HG03139 (cell line): Measurements from ENCODE around the gene ATXN7.
A peak's percentile ranks its signal among the peaks of the same experiment; 100 is the strongest.

Source experiments
- ATAC-seq: cut with Tn5 transposase; IDR thresholded peaks from one replicate; pipeline ENCODE4 v1.9.1; 2021; ENCODE audit not compliant: unreplicated experiment

ATXN7 gene, protein sequence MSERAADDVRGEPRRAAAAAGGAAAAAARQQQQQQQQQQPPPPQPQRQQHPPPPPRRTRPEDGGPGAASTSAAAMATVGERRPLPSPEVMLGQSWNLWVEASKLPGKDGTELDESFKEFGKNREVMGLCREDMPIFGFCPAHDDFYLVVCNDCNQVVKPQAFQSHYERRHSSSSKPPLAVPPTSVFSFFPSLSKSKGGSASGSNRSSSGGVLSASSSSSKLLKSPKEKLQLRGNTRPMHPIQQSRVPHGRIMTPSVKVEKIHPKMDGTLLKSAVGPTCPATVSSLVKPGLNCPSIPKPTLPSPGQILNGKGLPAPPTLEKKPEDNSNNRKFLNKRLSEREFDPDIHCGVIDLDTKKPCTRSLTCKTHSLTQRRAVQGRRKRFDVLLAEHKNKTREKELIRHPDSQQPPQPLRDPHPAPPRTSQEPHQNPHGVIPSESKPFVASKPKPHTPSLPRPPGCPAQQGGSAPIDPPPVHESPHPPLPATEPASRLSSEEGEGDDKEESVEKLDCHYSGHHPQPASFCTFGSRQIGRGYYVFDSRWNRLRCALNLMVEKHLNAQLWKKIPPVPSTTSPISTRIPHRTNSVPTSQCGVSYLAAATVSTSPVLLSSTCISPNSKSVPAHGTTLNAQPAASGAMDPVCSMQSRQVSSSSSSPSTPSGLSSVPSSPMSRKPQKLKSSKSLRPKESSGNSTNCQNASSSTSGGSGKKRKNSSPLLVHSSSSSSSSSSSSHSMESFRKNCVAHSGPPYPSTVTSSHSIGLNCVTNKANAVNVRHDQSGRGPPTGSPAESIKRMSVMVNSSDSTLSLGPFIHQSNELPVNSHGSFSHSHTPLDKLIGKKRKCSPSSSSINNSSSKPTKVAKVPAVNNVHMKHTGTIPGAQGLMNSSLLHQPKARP

DNA sequence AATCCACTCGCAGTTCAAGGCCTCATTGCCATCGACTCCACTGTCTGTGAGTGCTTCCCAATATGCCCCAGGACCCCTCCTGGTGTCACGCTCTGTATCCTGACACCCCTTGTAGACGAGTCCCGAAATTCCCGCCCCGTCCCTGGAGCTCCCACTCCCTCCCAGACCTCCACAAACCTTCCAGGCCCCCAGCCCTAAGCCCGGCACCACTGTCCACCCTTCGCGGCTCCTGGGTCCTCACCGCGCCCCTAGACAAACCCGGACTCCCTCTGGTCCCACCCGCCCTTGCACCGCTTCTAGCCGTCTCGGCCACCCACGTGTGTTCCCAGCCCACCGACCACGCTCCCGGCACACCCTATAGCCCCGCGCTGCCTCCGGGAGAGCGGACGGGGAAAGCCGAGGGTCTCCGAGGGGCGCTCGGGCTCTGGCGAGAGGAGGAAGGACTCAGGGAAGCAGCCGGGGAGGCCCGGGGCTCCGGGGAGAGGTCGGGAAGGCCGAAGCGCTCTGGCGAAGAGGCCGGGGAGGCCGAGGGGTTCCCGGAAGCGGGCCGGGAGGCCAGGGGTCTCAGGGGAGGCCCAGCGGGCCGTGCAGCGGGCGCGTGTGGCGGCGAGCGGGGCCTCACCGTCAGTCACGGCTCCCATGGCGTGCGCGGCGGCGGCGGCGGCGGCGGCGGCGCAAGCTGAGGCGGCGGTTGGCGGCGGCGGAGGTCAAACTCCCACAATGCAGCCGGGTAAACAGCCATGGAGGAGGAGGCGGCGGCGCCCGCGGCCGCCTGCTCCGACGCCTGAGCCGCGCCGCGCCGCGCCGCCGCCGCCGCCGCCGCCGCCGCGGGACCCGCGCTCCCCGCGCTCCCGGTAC lies at the start of gene ATXN7, which contains the start of gene THOC7:
Gene ATXN7, plus strand, starts transcription at position 718 of the 858 bp plus-strand sequence. CDS start 48,732 bp downstream, outside the sequence.
Gene THOC7, minus strand, starts transcription at position 656 of the 858 bp plus-strand sequence. Its CDS starts 15 bp downstream, at position 641.
- peak; percentile 71 for ATAC-seq

DNA sequence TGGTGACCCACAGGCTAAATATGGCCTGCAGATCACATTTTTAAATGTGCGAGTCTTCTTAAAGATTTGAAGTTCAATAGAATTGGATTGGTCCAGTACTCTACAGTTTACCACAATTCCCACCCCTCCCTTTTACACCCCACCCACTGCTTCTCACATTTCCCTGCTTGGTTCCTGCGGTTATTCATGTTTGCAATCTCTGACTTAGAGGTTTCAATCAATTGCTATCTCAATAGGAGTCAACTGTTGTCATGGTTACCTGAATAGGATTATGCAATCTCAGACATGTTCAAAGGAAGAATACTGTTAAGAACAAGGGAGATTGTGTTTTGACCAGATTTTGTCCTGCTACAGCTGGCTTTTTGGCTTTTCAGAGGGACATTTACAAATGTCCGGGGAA lies 49.4 kb upstream of the ATXN7 start:
- ATAC-seq: no peak

DNA sequence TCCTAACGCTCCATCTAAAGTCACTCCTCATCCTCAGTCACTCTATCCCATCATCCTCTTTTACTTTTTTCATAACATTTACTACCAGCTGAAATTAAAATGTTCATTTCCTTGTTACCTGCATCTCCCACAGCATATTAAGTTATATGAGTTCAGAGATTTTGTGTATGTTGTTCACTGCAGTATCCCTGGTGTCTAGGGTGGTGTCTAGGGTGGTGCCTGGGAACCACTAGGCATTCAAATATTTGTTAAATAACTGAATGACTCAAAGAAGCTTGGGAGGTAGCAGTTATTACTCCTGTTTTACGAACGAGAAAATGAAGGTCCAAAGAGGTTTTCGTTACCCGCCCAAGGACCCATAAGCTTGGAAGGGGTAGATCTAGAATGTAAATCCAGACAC lies 46.4 kb upstream of the ATXN7 start:
- no peak for ATAC-seq

DNA sequence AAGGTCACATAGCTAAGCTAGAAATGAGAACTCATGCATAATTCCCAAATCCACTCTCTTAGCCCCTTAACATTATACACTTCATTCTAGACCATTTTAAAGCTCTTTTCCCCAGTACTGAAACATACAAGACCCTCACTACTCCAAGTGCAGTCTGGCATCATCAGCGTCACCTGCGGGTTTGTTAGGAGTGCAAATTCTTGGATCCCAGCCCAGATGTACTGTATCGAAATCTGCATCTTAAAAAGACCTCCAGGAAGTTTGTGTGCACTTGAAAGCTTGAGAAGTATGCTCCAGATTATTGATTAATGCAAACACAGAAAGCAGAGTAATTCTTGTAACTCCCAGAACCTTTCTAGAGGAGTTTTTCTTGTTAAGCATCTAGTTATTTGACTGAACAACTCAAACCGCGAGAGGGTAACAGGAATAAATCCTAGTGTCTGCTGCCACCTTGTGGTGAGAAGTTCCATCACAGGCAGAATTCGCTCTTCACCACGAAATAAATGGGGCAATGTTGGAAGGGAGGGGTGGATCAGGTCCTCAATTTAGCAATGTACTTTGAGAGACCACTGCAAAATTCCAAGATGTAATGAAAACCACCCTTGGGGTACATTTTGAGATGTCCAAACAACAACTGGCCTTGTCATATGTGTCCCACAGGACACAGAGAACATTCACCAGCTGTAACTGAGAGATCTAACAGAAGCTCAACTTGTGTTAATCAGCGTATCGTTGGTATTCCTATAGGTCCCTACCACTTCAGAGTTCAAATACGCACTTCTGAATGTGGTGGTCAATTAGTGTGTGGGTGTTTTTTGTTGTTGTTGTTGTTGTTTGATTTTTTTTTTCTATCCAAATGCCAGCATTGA lies 45.2 kb upstream of the ATXN7 start:
- peak; percentile 49 for ATAC-seq

DNA sequence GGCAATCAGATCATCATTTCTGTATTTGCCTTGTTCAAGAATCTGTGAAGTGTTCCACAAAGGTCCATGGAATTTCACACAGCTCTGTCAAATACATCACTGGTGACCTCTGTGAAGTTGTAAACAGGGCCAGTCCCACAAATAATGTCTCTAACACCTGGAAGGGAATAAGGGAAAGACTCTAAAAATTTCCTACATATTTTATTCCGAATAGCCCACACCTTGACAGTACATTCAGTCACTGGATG lies 44.6 kb upstream of the ATXN7 start, which contains the start of gene C3orf49:
Gene C3orf49, plus strand, starts transcription at position 149 of the 248 bp plus-strand sequence. CDS start 173 bp downstream, outside the sequence.
- ATAC-seq: no peak

DNA sequence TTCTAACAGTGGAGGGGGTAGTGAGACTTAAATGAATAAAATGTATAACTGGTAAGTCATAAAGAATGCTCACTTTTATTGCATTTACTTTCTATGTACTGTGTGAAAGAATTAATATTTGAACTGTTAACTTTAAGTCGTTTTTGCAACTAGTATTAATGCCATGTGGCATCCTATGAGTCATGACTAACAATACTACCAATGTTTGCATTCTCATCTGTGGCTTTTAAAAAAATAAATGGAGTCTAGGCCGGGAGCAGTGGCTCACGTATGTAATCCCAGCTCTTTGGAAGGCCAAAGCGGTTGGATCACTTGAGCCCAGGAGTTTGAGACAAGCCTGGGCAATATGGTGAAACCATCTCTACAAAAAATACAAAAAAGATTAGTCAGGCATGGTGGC lies 39.4 kb upstream of the ATXN7 start:
- no peak for ATAC-seq

DNA sequence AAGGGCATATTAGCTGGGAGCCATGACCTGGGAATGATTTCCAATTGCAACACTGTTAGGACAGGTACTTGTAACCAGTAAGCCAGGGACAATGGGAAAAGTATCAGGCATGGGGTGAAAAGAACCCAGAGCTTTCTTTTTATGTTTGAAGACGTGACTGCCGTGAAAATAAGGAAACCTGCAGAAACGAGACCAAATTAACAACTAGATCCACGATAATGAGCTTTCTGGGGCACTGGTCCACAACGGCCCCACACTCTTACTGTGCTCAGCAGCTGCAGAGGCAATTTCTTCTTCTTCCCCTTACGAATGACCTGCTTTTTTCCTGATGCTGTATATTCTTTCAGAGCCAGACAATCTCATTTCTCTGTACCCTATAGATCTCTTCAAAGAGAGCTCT lies 33.1 kb upstream of the ATXN7 start:
- ATAC-seq: no peak

DNA sequence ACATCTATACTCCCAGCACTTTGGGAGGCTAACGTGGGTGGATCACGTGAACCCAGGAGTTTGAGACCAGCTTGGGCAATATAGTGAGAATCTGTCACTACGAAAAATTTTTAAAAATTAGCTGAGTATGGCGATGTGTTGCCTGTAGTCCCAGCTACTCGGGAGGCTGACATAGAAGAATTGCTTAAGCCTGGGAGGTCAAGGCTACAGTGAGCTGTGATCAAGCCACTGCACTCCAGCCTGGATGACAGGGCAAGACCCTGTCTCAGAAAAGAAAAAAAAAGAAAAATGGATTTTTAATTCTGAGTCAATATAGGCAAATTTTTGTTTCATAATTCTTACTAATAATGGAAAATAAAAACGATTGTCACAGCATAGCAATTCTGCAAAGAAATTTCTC lies 31.3 kb upstream of the ATXN7 start:
- no peak for ATAC-seq

DNA sequence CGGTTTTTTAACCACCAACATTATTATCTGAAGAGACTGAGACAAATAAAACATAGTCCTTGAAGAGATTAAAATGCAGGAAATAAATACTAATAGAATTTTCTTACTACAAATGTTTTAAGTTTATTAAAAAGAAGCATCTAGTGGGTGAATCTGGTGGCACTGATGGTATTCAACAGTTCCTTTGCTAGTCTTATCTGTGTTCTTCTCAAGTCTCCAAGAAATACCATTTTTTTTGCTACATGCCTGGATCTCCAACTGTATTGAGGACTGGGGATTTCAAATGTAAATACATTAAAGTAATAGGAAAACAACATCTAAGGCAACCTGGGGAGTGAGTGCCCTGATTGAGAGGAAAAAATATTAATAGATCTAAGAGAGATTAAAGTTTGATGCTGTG lies 22.0 kb upstream of the ATXN7 start:
- no peak for ATAC-seq

DNA sequence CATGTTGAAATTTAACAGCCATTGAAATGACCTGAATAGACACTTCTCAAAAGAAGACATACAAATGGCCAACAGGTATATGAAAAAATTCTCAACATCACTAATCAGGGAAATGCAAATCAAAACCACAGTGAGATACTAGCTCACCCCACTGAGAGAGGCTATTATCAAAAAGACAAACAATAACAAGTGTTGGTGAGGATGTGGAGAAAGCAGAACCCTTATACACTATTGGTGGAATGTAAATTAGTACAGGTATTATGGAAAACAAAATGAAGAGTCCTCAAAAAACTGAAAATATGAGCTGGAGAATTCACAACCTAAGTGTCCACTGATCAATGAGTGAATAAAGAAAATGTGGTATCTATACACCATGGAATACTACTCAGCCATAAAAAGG lies 21.5 kb upstream of the ATXN7 start:
- ATAC-seq: no peak

DNA sequence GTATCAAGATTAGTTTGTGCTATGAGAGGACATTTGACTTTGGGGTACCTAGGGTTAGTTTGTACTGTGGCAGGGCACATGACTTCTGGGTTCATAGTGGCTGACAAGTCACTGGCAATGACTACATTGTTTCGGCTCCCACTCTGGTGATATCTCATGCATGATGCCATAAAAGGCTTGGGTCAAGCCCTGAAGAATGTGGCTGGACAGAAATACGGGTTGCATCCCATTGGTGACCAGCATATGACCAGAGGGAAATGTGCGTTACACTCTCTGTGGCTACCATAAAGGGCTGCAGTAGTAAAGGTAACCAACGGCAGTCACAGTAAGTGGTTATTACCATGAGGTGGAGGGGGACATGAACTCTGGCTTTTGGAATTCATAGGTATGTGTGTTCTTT lies 18.5 kb upstream of the ATXN7 start:
- no peak for ATAC-seq

DNA sequence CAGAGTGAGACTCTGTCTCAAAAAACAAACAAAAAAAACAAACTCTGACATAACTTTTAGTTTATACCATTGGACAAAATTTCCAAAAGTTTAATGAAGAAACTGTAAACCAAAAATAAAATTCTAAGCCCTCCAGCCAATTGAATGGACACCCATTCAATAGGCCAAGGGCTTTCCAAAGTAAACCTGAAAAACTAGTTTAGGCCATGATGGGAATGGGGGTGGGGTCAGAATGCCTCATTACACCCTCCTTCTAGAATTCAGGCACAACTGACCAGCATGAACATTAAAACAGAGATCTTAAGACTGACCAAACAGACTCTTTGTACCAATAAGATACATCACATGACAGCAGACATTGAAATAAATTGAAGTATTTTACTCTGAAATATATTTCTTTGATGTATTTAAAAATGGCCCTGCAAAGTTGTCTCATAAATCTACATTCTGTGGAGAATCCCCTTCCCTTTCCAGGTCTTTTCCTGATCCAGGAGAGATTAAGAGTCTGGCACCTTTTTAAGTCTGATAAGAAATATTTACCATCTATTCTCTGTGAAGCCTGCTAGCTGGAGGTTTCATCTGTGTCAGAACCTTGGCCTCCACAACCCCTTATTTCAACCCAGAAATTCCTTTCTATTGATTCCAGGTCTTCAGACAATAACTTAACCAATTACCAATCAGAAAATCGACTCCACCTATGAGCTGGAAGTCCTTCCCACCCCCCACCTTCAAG lies 15.8 kb upstream of the ATXN7 start:
- ATAC-seq: no peak

DNA sequence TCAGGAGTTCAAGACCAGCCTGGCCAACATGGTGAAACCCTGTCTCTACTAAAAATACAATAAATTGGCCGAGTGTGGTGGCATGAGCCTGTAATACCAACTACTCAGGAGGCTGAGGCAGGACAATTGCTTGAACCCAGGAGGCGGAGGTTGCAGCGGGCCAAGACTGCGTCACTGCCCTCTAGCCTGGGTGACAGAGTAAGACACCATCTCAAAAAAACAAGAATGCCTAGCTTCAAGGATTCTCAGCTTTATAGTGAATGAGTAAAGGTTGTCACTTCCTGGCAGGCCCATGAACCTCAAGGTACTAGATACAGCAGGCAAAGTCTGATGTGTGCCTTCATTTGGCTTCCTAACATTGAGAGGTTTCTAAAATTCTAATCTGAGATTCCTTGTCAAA lies 14.5 kb upstream of the ATXN7 start:
- ATAC-seq: no peak

DNA sequence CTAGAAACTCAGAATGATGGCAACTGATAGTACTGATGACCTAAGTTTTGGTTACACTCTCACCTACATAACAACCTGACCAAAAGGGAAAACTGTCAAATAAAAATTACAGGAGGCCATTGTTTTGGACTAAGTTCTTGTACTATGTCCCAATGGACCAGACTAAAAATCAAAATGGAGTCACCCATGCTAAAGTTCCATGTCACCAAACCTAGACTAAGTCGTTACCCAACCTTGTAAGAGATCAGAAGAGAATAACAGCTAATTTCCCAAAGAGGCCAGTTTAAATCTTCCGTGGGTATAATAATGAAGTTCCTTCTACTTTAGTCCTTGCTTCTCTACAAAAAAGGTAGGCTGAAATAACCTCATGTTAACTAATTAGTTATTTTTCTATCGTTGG lies 12.4 kb upstream of the ATXN7 start:
- ATAC-seq: no peak

DNA sequence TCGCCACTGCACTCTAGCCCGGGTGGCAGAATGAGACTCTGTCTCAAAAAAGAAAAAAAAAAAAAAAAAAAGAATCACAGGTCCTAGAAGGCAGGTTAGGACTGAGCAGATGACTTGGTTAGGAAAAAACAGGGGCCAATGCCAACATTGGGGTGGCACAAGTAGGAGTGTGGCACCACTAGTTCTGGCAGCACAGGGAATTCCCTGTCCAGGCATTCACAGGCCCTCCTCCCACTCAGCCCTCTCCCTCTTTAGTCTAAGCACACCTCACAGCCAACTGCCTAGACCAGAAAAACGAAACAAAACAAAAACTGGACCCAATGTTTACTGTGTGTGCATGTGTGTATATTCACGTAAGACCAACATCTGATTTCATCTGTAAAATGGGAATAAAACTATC lies 10.6 kb upstream of the ATXN7 start:
- no peak for ATAC-seq

DNA sequence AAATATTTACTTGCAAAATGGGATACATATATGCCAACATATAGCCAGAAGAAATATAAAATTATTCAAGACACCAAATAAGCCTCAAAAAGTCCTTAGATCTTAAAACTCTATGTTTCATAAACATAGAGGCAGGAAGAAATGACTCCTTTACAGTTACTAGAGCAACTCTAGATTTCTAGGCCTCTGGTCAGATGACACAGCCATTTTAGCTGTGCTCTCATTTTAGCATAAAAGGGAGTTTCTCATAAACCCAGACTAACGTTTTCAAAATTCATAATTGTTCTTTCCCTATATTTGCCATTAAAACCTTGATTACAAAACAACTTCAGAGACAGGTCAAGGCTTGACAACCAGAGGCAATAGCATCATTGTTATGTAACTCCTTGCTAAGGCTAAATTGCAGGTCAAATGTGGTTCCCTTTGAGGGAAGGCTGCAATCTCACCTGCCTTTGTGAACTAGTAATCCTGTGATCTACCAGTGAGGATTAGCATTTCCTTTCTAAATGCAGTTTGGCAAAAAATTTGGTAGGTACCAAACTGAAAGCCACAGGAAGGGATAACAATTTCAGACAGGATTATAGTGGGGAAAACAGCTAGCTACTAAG lies 8.2 kb upstream of the ATXN7 start:
- ATAC-seq: no peak

DNA sequence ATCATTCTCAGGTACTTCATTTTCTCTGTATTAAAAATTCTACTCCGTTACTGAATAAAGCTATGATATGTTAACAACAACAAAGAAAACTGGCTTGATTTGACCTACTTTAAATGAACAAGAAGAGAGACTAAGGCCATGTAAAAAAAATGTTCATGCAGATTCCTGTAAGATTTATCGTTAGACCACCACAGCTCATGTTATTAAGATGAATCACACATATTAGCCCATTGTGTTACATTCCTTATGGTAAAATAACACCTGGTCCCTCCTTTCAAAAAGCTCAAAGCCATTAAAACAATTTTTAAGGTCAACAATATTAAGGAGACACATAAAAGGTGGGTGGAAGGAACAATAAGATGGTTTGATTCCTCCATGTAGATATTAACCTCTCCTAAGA lies 6.4 kb upstream of the ATXN7 start:
- ATAC-seq: no peak

DNA sequence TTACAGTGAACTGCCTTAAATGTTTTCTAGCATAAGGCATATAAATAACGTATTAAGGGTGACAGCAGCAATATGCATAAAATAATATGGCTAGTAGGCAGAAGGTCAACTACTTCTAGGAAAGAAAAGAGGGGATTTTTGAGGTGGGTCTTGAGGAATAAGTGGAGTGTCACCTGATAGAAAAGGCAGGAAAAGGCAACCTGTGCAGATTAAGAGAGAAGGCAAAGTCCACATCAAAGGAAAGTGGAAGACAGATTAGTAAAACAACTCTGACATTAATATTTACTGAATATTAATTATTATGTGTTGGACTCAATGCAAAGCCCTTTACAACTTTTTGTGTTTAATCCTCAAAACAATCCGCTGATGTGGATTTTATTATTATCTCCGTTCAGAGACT lies 2.9 kb upstream of the ATXN7 start:
- ATAC-seq: no peak

DNA sequence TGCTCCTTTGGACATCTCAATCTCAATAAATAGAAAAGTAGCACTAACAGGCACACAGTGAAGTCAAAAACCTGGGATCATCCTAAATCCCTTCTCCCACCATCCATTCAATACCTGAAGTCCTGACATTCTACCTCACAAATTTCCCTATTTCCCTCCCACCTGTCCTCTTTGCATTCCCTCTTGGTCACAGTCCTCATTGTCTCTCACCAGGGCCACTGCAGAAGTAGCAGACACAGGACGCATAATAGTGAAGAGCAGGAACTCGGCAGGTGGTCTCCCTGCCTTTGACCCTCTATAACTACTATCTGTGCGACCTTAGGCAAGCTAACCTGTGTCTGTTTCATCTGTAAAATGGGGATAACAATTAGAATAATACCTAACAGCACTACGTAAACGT lies 2.4 kb upstream of the ATXN7 start:
- no peak for ATAC-seq
